OCI-LY1 (cell line): ENCODE data around the gene SIAE.

ENCODE experiments used
- EZH2 ChIP-seq: fragments of 200-600 bp; sonication (generic), shearing (Covaris generic); IDR thresholded peaks from 2 replicates; pipeline ENCODE4 v1.8.0; 2017; ENCODE audit warnings: borderline replicate concordance, mixed run types, mild to moderate bottlenecking, antibody characterized with exemption, low read length, moderate library complexity, mixed read lengths
- TF ChIP-seq, protein P1 (sequence below): fragments of 200-600 bp; sonication (generic), shearing (Covaris generic); IDR thresholded peaks from 2 replicates; pipeline ENCODE4 v1.5.1; 2017; ENCODE audit warnings: mild to moderate bottlenecking, antibody characterized with exemption, low read length, moderate library complexity, mixed read lengths

DNA sequence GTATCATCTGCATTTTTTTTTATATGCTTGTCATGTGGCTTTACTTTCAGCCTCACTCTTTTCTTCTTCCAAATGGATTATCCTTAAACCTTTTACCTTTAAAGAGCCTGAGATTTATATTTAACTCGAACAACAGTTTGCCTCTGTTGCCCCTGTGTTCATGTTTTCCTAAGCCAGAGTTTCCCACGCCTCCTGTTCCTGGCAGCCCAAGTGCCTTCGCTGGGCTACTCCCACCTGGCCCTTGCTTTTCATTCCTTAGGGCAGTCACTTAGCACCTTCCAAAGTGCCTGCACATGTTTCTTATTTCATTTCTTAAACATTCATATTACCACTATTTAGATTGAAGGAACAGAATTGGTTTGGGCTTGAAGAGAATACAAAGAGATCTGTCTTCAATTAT is 37.6 kb downstream of the SIAE start:
- TF ChIP-seq, protein P1, sequence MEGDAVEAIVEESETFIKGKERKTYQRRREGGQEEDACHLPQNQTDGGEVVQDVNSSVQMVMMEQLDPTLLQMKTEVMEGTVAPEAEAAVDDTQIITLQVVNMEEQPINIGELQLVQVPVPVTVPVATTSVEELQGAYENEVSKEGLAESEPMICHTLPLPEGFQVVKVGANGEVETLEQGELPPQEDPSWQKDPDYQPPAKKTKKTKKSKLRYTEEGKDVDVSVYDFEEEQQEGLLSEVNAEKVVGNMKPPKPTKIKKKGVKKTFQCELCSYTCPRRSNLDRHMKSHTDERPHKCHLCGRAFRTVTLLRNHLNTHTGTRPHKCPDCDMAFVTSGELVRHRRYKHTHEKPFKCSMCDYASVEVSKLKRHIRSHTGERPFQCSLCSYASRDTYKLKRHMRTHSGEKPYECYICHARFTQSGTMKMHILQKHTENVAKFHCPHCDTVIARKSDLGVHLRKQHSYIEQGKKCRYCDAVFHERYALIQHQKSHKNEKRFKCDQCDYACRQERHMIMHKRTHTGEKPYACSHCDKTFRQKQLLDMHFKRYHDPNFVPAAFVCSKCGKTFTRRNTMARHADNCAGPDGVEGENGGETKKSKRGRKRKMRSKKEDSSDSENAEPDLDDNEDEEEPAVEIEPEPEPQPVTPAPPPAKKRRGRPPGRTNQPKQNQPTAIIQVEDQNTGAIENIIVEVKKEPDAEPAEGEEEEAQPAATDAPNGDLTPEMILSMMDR: no peak
- TF ChIP-seq EZH2: no peak
